Stimulated activated CD8-positive, alpha-beta memory T cell treated with anti-CD3 and anti-CD28 coated beads, Interleukin-15, amount 100 ng/mL, for 1 hour (primary cell): ENCODE measurements around the gene AASDHPPT.
"Not testable (repeated sequence)": the region's sequence is repeated elsewhere in the genome, so short reads cannot be mapped to it uniquely, and the experiment has no call there.

Experiments
- DNase-seq: peaks from one replicate; pipeline ENCODE4 v3.0.0-alpha.2; 2020; ENCODE audit warnings: low read depth

Gene AASDHPPT, protein sequence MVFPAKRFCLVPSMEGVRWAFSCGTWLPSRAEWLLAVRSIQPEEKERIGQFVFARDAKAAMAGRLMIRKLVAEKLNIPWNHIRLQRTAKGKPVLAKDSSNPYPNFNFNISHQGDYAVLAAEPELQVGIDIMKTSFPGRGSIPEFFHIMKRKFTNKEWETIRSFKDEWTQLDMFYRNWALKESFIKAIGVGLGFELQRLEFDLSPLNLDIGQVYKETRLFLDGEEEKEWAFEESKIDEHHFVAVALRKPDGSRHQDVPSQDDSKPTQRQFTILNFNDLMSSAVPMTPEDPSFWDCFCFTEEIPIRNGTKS

DNA sequence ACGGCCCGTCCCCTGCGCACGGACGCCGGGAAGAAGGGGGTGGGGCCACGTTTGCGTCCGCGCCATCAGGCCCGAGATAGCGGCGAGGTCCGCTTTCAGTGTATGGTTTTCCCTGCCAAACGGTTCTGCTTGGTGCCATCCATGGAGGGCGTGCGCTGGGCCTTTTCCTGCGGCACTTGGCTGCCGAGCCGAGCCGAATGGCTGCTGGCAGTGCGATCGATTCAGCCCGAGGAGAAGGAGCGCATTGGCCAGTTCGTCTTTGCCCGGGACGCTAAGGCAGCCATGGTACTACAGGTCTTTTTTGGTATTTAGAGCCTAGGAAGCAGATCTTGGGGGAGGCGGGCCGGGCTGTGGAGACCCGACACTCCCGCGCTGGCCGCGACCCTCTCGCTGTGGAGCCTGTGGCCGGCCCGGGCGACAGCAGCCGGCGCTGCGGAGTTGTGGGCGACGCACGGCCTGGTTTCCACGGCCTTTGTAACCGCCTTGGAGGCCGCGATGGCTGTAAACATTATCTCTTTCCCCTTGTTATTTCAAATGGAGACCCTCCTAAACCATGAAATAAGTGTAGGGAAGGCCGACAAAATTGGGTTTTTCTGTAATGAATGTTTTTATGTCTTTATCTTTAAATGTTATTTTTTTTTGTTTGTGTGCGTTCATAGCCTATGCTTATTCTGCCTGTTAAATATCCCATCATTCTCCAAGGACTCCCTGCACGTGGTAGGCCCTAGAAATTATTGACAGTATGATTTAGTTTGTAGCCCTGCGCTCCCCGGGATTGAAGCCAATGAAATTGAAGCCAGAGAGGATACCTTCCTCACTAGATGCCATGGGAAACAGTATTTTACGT is at the start of gene AASDHPPT:
Gene AASDHPPT (plus strand): TSS at position 54 of the 847 bp plus-strand sequence. CDS start 49 bp downstream, at position 103.
- no peak for DNase-seq

DNA sequence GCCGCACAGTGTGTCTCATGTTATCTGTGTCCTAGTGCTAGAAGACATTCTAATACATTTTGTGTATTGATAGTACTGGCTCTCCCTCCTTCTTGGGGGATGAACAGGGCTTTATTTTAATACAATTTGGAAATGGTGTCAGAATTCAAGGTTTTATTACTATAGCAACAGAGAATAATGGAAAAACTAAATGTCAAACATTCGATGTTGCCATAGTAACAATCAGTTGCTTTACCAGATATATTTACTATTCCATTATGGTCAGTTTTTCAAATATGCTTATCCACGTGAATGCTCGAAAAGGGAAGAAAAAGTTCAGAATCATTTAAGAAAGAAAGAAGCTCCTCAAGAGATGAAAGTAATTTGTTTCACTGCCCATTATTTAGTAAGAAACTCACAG is 46.9 kb upstream of the AASDHPPT start:
- no peak for DNase-seq

DNA sequence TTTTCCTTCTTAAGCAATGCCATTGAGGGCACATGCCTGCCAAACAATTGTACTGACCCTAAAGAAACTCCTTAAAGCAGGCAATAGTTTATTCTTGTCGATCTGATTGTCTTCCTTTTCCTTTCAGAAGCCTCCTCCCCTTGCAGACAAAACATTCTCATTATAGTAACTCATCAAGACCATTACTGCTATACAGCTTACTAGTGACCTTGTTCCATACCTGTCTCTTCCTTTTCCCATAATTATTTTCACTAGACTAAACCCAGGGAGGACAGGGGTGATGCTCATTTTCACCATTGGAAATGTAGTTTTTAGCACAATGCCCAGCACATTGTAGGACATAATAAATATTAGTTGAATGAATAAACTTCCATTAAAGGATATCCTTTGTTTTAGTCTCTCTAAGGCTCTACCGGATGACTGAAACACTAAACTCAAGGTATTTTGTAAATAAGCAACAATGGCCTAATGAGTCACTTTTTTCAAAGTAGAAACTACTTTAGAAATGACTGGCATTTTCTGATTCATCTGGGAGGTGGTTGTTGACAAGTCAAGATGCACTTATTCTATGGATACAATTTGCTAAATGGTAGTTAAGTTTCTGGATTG is 46.2 kb upstream of the AASDHPPT start:
- DNase-seq, result no peak

DNA sequence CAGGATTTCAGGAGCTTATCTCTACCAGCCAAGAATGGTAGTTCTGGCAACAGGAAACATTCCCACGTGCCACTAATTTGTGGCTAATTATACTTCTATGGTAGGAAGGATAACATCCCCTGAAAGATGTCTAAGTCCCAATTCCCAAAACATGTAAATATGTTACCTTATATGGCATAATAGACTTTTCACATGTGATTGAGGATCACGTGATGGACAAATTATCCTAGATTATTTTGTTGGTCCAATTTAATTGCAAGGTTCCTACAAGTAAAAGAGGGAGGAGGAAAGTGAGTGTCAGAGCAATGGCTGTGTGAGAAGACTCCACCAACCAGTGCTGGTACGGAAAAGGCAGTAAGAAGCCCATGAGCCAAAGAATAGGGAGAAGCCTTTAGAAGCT is 45.5 kb upstream of the AASDHPPT start:
- DNase-seq, result no peak

DNA sequence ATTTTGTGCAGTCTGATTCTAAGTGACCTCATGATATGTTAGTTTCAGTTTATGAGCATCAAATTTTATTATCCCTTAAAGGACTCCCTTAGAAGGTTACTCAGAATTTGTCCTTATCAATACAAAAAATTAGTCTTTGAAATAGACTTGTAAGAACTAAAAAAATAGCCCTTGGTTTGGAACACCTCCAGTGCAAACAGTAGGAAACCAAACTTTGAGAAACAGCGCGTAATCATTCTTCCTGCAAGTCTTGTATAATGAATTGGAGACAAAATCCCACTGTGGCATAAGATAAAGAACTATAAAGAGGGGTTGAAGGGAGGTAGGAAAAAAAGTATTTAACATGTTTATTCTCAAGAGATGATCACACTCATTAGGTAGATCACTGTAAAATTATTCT is 44.6 kb upstream of the AASDHPPT start:
- no peak for DNase-seq

DNA sequence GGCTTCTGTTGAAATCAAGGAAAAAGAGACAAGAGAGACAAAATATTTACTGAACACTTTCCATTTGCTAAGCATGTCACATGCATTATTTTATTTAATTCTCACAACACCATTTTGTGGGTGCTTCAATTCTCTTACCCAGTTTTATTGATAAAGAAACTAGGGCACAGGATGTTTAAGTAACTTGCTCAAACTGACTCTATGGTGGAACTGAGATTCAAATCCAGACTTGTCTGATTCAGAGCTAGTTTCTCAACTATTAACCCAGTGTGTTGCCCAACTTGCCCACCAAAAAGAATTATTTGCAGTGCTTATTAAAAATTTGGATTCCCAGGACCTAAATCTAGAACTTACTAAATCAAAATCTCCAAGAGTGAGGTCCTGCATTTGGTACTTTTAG is 33.9 kb upstream of the AASDHPPT start:
- no peak for DNase-seq

DNA sequence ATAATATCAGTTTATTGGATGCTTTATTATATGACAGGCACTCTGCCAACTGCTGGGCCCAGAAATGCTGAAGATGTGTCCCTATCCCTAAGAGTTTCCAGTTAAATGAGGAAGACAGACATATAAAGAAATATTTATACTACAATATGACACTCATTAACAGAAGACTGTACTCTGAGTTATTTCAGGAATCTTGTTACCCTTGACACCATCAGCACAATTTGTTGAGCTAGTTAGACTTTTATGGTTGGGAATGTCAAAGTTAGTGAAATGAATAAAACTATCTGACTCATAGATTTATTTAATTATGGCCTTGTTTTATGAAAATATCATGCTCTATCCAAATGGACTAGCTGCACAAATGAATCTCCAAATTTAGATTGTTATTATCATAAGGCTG is 29.8 kb upstream of the AASDHPPT start:
- DNase-seq, result no peak

DNA sequence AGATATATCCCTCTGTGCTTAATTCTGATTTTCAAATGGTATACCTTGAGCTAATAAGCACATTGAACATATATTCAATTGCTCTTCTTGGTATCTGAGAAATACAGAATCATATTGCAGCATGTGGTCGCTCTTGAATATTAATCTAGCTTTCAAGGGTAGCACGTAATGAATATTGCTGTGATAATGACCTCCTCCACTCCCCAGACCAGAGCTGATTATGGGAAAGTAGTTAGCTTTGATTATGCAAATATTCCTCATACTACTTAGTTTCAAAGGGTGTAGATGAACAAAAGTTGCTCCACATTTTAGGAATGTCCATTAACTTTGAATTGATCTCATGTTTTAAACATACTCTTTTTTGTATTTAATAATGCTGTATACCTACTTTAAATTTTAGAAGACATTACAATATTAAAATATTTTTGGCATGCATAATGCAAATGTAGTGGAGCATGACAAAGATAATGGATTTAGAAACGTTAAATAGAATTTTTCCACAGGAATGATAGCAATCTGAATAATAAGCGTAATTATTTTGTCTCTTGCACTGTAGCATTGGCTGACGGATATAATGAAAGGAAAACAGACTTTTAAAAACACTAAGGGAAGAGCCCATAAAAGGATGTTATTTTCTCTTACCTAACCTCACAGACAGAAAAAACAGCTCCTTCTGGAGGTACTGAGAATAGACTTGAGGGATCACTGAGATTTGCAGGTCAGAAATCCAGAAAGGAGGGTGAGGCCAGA is 27.6 kb upstream of the AASDHPPT start:
- DNase-seq, result no peak

DNA sequence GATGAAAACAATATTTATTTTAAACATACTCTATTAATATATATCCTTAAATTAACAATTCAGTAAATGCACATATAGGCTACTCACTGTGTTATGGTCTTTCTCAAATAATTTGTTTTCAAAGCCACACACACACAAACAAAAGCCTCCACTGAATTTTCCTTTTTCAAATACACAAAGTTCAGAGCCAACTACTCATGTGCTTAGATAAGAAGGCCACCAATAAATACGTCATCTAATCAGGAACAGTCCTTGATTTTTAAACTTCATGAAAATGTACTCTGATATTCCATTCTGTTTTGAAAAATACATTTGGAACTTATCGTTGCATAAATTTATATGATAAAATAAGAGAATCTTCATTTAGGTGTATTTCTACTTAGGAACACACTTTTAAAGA is 26.4 kb upstream of the AASDHPPT start:
- no peak for DNase-seq

DNA sequence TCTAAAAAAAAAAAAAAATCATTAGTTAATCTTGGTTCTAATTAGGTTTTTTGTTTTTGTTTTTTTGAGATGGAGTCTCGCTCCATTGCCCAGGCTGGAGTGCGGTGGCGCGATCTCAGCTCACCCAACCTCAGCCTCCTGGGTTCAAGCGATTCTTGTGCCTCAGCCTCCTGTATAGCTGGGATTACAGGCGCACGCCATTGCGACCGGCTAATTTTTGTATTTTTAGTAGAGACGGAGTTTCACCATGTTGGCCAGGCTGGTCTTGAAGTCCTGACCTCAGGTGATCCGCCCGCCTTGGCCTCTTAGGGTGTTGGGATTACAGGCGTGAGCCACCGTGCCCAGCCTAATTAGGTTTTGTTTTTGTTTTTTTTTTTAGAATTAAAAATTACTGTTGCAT is 19.1 kb upstream of the AASDHPPT start:
- DNase-seq, result not testable (repeated sequence)

DNA sequence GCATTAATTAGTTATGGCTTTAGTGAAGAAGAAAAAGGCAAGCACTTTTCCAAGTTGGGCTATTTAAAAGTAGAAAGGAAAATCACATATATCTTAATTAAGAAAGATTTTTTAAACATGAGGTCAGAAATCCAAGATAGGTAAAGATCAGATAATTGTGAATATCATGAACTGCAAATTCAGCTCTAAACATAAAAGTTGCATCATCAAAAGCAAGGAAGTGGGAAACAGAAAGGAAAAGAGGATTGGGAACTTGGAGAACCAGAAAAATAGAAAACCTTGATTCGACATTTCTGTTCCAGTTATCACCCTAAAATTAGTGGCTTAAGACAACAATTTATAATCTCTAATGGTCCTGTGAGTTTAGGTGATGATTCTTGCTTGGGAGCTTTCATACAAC is 17.8 kb upstream of the AASDHPPT start:
- DNase-seq, result no peak

DNA sequence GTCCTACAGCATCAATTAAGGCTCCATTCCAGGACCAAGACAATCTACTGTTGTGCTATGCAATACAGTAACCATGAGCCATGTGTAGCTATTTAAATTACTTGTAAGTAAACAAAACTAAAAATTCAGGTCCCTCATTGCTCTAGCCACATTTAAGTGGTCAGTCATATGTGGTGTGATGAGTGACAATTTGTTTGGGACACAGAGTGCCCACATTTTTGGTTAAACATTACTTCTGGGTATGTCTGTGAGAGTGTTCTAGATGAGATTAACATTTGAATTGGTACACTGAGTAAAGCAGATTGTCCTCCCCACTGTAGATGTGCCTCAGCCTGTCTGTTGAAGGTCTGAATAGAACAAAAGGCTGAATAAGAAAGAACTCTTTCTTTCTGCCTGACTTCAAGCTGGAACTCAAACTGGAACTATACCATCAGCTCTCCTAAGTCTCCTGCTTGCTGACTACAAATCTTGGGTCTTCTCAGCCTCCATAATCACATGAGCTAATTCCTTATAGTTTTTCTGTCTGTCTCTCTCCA is 16.1 kb upstream of the AASDHPPT start:
- no peak for DNase-seq

DNA sequence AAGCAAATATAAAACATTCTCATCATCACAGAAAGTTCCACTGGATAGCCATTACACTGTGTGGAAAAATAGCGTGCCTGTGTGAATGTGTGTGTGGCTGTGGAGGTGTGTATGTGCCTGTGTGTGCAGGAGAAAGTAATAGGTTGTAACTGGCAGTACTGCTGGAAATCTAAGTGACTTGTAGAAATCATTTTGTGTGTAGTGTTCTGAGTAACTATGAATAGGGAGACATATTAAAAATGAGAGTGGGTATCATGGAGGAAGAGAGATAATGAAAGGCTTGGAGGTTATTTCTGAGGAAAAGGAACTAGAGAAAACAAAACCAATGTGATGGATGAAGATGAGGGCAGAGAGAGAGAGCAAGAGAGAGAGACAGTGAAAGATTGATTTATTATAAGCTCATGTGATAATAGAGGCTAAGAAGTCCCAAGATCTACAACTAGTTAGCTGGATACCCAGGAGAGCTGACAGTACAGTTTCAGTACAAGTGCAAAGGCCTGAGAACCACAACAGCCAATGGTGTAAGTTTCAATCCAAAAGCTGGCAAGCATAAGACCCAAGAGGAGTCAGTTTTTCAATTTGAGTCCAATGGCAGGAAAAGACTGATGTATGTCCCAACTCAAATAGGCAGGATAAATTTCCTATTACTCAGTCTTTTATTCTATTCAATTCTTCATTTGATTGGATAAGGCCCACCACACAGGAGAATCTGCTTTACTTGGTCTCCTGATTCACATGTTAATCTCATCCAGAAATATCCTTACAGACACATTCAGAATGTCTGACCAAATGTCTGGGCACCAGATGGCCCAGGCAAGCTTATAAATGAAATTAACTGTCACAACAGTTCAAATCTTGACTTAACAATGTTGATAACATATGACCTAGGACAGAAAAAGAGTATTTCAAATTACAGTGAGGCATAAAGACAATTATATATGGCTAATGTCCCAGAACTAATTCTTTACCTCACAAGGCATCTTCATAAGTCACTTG is 15.2 kb upstream of the AASDHPPT start:
- DNase-seq, result no peak

DNA sequence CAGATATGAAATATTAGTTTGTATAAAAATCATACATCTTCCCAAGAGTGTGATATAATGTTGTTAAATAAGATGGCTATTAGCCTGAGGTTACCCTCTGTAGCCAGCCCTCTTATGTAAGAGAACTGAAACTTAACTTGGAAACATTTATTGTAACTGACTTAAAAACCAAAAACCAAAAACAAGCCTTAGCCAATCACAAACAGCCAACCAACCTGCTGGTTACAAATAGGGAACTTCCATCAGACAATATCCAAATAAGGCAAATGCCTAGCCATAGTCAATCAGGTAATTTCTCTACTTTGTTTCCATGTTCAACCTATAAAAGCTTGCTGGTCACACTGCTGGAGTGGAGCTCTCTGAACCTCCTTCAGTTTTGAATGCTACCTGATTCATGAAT is 14.5 kb upstream of the AASDHPPT start:
- DNase-seq, result no peak

DNA sequence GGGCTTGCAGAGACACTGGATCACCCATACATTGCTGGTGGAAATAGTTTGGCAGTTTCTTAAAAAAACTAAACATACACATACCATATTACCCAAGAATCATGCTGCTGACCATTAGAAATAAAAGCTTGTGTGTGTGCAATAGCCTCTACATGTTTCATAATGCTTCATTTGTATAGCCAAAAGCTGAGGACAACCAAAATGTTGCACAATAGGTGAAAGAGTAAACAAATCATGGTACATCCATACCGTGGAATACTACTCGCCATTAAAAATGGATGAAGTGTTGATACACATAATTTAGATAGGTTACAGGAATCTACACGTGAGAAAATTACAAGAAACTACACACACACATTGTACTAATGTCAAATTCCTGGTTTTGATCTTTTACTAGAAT is 6.9 kb upstream of the AASDHPPT start:
- no peak for DNase-seq

DNA sequence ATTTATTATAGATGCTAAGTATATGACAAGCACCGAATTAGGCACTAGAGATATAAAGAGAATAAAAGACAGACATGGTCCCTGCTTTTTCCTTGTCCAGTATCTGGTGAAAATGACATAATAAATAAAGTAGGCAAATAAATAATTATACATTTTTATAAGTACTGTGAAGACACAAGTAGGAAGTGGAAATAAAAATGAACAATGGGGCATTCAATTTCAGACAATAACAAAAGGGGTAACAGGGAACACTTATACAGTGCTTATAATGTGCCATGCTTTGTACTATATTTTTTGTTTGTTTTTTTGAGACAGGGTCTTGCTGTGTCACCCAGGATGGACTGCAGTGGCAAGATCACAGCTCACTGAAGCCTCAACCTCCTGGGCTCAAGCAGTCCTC is 4.7 kb upstream of the AASDHPPT start:
- no peak for DNase-seq

DNA sequence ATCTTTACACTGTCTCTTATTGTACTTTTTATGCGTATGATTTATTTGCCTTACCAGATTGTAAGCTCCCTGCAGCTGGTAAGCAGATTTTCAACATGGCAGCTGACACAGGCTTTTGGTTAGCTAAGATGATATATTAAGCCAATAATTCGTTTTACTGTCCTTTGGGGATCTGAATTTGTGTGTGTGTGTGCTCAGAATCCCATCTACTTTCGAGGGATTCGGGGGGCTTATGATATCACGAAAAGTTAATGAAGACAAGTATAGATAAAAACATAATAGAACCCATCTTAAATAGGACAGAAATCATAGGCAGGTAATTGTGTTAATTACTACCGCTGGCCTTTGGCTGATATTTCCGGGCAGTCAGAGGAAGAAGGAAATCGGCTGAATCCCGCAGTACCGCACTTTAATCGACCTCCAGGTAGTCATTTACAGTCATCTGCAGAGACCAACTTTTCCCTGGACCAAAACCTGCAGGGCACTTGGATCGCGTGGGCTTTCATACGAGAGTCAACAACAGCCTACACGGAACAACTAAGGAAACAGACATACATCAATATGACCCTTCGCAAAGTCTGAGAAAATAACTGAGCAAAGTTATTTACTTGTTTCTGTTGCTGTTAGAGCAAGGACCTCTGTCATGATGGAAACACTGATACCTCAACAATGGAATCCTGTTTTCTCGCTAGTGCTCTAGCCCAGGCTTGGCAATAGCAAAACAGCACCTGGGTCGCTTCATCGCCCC is 1.1 kb upstream of the AASDHPPT start:
- DNase-seq, result no peak

DNA sequence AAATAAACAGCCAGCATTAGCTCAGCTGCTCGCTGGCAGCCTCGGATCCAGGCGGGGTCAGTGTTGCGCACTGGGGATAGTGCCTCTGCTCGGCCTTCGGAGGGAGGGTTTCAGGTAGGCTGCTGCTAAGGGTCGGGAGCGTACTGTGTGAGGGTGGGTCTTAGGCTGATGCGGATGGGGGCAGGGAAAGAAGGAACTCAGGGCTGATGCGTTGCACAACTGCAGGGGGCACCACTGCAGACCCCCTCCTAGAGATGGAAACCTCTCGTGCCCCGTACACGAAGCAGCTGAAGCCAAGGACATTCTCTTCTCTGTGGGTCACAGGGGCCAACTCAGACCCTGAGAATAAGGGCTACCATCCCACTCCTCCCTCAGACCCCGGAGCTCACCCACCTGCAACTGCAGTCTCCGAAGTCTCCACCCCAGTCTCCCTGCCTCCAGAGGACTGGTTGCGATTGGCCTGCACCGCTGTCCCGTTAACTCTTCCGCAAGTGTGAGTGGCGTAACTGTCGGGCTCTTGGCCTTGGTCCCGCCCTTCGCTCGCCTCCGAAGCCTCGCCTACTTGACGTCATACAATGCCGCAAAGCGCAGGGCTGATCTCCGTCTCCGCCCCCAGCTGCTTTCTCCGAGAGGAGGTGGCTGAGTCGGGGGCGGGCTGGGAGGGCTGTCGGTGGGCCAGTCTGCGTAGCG is 398 bp upstream of the AASDHPPT start, which contains the start of gene KBTBD3:
Gene KBTBD3 (minus strand): TSS at position 429 of the 690 bp plus-strand sequence. CDS start 18,250 bp downstream, outside the sequence.
- DNase-seq, result peak; percentile 96

DNA sequence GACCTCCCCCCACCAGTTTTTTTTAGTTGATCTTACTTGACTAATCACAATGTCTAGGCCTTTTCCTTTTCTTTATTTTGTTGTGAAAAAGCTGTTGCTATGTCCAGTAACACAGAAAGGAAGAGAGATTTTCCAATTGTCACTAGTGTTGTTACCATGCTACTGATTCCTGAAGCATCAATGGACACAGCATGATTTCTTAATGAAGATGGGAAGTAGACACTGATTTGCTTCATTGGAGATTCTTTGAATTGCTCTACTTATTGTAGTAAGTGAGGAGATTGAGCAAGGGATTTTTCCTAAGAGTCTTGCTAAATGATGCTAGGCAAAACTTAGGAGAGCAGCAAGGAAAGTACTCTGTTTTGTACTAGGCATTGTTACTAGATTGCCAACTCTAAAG is 4.6 kb downstream of the AASDHPPT start:
- no peak for DNase-seq
